Activated CD8-positive, alpha-beta memory T cell treated with anti-CD3 and anti-CD28 coated beads, Interleukin-2, amount 10 ng/mL, durations not matched to agents 7 days and 5 days (primary cell): ENCODE results near the gene INPP5A. TPM values are rescaled to one million over a fixed set of nuclear protein-coding genes. Genes with fewer than 3 reads are reported as not detected.
A peak's percentile ranks its signal among the peaks of the same experiment; 100 is the strongest.

ENCODE experiments used
- ATAC-seq: fragments of 150-1000 bp; cut with Tn5 transposase; one replicate; pipeline ENCODE4 v1.10.0; 2021; ENCODE audit warnings: moderate library complexity
- CTCF ChIA-PET: fragments of 350-600 bp; sonication (Branson Sonifier 250); formaldehyde crosslinking; loops from one replicate; lab custom pipeline; 2021; ENCODE audit warnings: antibody characterized with exemption; lab: Charles Lee
- DNase-seq: peaks from one replicate; pipeline ENCODE4 v3.0.0-alpha.2; 2020
- H3K27ac Mint-ChIP-seq: one replicate; pipeline ENCODE4 v1.8.0; 2021; ENCODE audit warnings: mild to moderate bottlenecking, mixed read lengths
- H3K27me3 Mint-ChIP-seq: one replicate; pipeline ENCODE4 v1.8.0; 2021; ENCODE audit warnings: mixed read lengths
- H3K36me3 Mint-ChIP-seq: one replicate; pipeline ENCODE4 v1.8.0; 2021; ENCODE audit warnings: mild to moderate bottlenecking, mixed read lengths
- H3K4me1 Mint-ChIP-seq: one replicate; pipeline ENCODE4 v1.8.0; 2021; ENCODE audit warnings: mixed read lengths
- H3K4me3 Mint-ChIP-seq: one replicate; pipeline ENCODE4 v1.8.0; 2021; ENCODE audit warnings: mild to moderate bottlenecking, moderate library complexity, mixed read lengths
- H3K9me3 Mint-ChIP-seq: one replicate; pipeline ENCODE4 v1.8.0; 2022; ENCODE audit warnings: low read depth, mixed read lengths
- total RNA-seq, 2 experiments: library from RNA; stranded (reverse); gene quantifications; one replicate each; pipeline ENCODE4 v1.2.3, GENCODE V29; 2021

INPP5A gene
- total RNA-seq, 2 experiments from 2014 or later, result 6.6 to 7.0 TPM

DNA sequence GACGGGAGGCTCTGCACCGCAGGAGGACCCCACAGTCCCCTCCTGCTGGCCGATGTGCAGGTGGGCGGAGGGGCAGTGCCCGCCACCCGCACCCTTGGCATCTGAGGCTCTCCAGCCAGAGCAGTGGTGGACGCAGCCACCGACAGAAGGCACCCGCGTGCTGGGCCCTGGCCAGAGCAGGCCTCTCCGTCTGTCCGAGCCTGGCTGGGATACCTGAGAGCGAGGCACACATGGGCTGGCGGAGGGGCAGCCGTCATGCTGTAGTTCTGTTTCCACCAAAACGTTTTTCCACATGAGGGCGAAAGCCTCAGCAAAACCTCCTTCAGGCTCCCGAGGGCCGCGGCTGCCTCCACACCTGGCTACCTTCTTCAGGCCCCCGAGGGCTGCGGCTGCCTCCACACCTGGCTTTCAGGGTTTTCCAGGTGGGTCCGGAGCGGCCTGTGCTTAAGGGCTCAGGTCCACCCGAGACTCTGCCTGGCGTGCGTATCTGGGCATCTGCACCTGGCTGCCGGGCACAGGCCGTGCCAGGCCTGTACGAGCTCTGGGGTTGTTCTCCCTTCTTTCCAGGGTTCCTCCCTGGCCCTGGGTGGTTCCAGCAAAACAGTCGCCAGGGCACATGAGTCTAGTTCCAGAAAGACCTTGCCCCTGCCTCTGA lies 115.5 kb downstream of the INPP5A start:
- Mint-ChIP-seq H3K27me3 (no peaks in the 10 kb centered on the region), H3K36me3 (no peaks in the 10 kb centered on the region), H3K9me3 (no peaks in the 10 kb centered on the region), H3K4me1 (no peaks in the 10 kb centered on the region), H3K27ac (no peak overlapping the region), H3K4me3 (no peak overlapping the region)
- DNase-seq (no peak), ATAC-seq (no peak)
- CTCF ChIA-PET, result interaction anchor here (1.1 kb wide), 1 partner anchor 13 kb away, joined by 3 read pairs; no protein-coding TSS in a partner anchor

- CTCF ChIA-PET, result no interaction called here
- no peak overlapping the region for H3K4me3 Mint-ChIP-seq
- ATAC-seq (no peak), DNase-seq (no peak)
- no peak overlapping the region for H3K27ac Mint-ChIP-seq
- no peaks in the 10 kb centered on the region for H3K9me3 Mint-ChIP-seq
- no peaks in the 10 kb centered on the region for H3K4me1 Mint-ChIP-seq
- no peaks in the 10 kb centered on the region for H3K36me3 Mint-ChIP-seq
- H3K27me3 Mint-ChIP-seq, result no peaks in the 10 kb centered on the region
Measured at GRCh38 chr10:132653721-132654120, 116.1 kb downstream of the INPP5A start.

DNA sequence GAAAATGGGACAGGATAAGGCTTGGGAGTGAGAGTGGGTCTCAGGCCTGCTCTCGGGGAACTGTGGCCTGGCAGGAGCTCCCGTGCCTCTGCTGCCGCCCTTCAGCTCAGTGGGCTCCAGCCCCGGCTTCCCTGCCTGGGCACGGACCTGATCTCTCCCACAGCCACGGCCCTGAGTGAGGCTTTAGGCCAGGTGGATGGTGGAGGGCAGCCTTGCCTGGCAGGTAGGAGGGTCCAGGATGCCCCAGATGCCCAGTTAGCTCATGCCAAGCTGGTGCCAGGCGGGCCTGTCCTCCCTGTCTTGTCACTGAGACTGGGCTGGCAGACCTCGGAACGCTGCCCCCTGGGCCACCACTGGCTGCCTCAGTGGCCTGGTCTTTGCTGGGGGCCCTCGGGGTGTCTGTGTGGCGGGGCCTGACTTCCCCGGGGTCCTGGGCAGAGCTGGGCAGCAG lies 116.6 kb downstream of the INPP5A start:
- no peaks in the 10 kb centered on the region for H3K9me3 Mint-ChIP-seq
- no peaks in the 10 kb centered on the region for H3K36me3 Mint-ChIP-seq
- H3K4me3 Mint-ChIP-seq, result no peak overlapping the region
- no peak for DNase-seq
- H3K27me3 Mint-ChIP-seq, result no peaks in the 10 kb centered on the region
- no peaks in the 10 kb centered on the region for H3K4me1 Mint-ChIP-seq
- CTCF ChIA-PET, result interaction anchor here (0.8 to 1.8 kb wide), 8 partner anchors 10 to 489 kb away, joined by 3 to 5 read pairs (median 3); no protein-coding TSS in a partner anchor
- H3K27ac Mint-ChIP-seq, result no peak overlapping the region
- ATAC-seq, result no peak

- Mint-ChIP-seq H3K4me3 (no peak overlapping the region), H3K9me3 (no peaks in the 10 kb centered on the region), H3K27me3 (no peaks in the 10 kb centered on the region), H3K27ac (no peak overlapping the region), H3K4me1 (no peaks in the 10 kb centered on the region), H3K36me3 (no peaks in the 10 kb centered on the region)
- ATAC-seq (peak; percentile 57), DNase-seq (peak; percentile 60)
- CTCF ChIA-PET, result interaction anchor here (0.8 to 1.8 kb wide), 11 partner anchors 9 to 488 kb away, joined by 3 to 5 read pairs (median 3); no protein-coding TSS in a partner anchor
Measured at GRCh38 chr10:132654708-132655661, 117.4 kb downstream of the INPP5A start.

DNA sequence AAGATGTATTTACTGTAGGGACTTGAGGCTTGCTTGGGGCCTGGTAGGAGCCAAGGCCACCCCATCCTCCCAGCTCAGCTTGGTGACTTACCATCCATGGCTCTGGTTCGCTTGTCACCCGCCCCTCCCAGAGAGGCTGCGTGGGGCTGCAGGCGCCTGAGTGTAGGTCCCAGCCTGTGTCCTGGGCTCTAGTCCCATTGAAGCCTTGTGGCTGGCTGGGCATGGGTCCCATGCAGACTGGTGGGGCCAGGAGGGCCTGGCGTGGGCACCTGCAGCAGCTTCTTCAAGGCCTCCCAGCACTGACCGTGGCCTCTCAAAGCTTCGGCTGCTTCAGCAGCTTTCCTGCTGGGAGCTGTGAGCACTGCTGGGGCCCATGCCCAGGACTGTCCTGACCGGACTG lies 118.1 kb downstream of the INPP5A start:
- Mint-ChIP-seq H3K27me3 (no peaks in the 10 kb centered on the region), H3K4me3 (no peak overlapping the region), H3K9me3 (no peaks in the 10 kb centered on the region), H3K36me3 (no peaks in the 10 kb centered on the region), H3K4me1 (no peaks in the 10 kb centered on the region), H3K27ac (no peak overlapping the region)
- ATAC-seq (no peak), DNase-seq (no peak)
- CTCF ChIA-PET, result interaction anchor here (0.9 to 1.8 kb wide), 6 partner anchors 11 to 488 kb away, joined by 3 to 5 read pairs (median 4); no protein-coding TSS in a partner anchor

GRCh38 chr10:132656283-132657126 lies 118.9 kb downstream of the INPP5A start:
- Mint-ChIP-seq H3K9me3 (no peaks in the 10 kb centered on the region), H3K4me1 (no peaks in the 10 kb centered on the region), H3K4me3 (no peak overlapping the region), H3K36me3 (no peaks in the 10 kb centered on the region), H3K27ac (no peak overlapping the region), H3K27me3 (no peaks in the 10 kb centered on the region)
- DNase-seq, result no peak
- no peak for ATAC-seq
- CTCF ChIA-PET, result no interaction called here

GRCh38 chr10:132657127-132657706 lies 119.6 kb downstream of the INPP5A start:
- Mint-ChIP-seq H3K4me1 (no peaks in the 10 kb centered on the region), H3K9me3 (no peaks in the 10 kb centered on the region), H3K36me3 (no peaks in the 10 kb centered on the region), H3K27me3 (no peaks in the 10 kb centered on the region), H3K27ac (no peak overlapping the region), H3K4me3 (no peak overlapping the region)
- DNase-seq, result no peak
- ATAC-seq, result no peak
- CTCF ChIA-PET, result no interaction called here

DNA sequence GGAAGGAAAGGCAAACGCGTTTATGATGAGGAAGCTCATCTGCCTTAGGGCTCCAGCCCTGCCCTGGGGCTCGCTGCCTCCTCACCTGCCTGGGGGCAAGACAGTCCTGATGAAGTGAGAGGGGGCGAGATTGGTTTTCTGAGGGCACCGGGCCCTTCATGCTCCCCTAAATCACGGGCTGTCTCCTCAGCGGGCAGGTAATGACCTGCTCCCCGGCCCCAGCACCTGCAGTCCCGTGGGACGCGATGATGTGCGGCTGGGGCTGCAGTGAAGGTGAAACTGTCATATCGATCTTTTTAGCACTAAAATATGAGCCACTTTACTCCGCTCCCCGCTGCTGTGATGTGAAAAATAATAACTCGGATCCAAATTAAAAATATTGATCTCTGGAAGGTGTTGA lies 120.2 kb downstream of the INPP5A start:
- no peaks in the 10 kb centered on the region for H3K9me3 Mint-ChIP-seq
- H3K27ac Mint-ChIP-seq, result no peak overlapping the region
- no peak for DNase-seq
- H3K27me3 Mint-ChIP-seq, result no peaks in the 10 kb centered on the region
- ATAC-seq, result no peak
- H3K36me3 Mint-ChIP-seq, result no peaks in the 10 kb centered on the region
- no peaks in the 10 kb centered on the region for H3K4me1 Mint-ChIP-seq
- H3K4me3 Mint-ChIP-seq, result no peak overlapping the region
- CTCF ChIA-PET, result no interaction called here

DNA sequence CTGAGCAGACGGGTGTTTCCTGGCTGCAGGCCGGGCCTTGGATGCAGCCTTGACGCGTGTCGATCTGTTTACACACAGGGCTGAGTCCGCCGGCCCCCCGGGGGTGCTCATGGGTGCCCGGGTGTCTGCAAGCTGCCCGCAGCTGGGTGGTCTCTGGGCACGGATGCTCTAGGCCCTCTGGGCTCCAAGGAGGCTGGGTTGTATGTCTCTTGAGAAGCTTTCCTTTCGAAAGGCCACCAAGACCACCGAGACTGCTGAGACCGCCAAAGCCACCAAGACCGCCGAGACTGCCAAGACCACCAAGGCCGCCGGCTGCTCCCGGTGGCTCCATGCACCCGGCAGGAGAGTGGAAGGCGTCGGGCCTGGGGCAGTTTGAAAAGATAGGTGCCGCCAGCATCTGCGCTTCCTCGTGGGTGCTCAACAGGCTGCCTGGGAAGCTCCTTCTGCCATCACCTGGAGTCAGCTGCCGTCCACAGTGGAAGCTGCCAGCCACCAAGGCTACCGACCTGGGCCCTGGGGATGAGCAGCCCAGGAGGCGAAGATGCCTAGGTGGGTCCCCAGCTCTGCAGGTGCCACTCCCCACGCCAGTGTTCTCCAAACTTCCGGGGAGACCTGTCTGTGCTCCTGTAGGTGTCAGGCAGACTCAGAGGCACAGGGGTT lies 121.1 kb downstream of the INPP5A start:
- DNase-seq (no peak), ATAC-seq (no peak)
- H3K36me3 Mint-ChIP-seq, result no peaks in the 10 kb centered on the region
- CTCF ChIA-PET, result no interaction called here
- no peaks in the 10 kb centered on the region for H3K9me3 Mint-ChIP-seq
- H3K27ac Mint-ChIP-seq, result no peak overlapping the region
- H3K27me3 Mint-ChIP-seq, result no peaks in the 10 kb centered on the region
- no peaks in the 10 kb centered on the region for H3K4me1 Mint-ChIP-seq
- no peak overlapping the region for H3K4me3 Mint-ChIP-seq

DNA sequence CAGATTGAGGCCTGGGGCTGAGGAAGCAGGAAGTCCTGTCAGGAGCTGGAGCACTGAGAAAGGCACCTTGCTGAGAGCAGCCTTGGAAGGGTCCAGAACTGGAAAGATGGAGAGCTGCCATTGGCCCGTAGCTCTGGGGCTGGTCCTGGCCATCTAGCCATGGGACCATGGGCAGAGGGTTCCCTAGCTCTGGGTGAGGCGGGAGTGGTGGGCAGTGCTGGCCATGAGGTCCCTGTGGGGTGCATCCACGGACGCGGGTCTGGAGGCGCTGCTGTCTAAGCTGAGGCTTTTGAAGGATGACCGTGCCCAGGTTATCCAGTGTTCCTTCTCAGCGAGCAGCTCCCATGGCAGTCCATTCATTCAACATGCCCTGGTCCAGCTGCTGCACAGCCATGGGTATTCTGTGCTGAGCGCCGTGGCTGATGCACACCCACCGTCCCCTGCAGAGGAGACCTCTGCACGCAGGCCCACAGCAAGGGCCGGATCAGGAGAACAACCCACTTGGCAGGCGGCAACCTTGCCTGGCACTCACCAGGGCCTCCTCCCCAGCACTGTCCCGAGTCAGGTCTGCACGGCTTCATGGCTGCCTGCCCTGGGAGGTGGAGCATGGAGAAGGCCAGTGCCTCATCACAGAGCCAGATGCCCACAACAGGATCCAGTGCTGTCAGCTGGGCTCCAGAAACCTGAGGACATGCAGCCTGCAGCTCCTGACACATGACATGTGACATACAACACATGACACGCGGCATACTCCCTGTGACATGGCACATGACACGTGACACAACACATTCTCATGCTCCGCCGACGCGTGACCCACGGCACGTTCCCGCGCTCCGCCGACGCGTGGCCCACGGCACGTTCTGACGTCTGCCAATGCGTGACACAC lies 121.9 kb downstream of the INPP5A start:
- ATAC-seq, result no peak
- no peak overlapping the region for H3K4me3 Mint-ChIP-seq
- no peak overlapping the region for H3K27ac Mint-ChIP-seq
- H3K36me3 Mint-ChIP-seq, result no peaks in the 10 kb centered on the region
- no peaks in the 10 kb centered on the region for H3K4me1 Mint-ChIP-seq
- CTCF ChIA-PET, result no interaction called here
- H3K27me3 Mint-ChIP-seq, result no peaks in the 10 kb centered on the region
- DNase-seq, result no peak
- H3K9me3 Mint-ChIP-seq, result no peaks in the 10 kb centered on the region

- Mint-ChIP-seq H3K9me3 (no peaks in the 10 kb centered on the region), H3K36me3 (no peaks in the 10 kb centered on the region), H3K4me3 (no peak overlapping the region), H3K27ac (no peak overlapping the region), H3K4me1 (no peaks in the 10 kb centered on the region), H3K27me3 (no peaks in the 10 kb centered on the region)
- CTCF ChIA-PET, result no interaction called here
- DNase-seq (no peak), ATAC-seq (no peak)
Measured at GRCh38 chr10:132660385-132660784, 122.8 kb downstream of the INPP5A start.
